Measurements from ENCODE around the gene RNH1. TPM values are rescaled to one million over a fixed set of nuclear protein-coding genes. Genes with fewer than 3 reads are reported as not detected.

Gene RNH1
- total and polyA plus RNA-seq, 3 experiments from 2014 or later: 118 to 183 (median 125) TPM

DNA sequence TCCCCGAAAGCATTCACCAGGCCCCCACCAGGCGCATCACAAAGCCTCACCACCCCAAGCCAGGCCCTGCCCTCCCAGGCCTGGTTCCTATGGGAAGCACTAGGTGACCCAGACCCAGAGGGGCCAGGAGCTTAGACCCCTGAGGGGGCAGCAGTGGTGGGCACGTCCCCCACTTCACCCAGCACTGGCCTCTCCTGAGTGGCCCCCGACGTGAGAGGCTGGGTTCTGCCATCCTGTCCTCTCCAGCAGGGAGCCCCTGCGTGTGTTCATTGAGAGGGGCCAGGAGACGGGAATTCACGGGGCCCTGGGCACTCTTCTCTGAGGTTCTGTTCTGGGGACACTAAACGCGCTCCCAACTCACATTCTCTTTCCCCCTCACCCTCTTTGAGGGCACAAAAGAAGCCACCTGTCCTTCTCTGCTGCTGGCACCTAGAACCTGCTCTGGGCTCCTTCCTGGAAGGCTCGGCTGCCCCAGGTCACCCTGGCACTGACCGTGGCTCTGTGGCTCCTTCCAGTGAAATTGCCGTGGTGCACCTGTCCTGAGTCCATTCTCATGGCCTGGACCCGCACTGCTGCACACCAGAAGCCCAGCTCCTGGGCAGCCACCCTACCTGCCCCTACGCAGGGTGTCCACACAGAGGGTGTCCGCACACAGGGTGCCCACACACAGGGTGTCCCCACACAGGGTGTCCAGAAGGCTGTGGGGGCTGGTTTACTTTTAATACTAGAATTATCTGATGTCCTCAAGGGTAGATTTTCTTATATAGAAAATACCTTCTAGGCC lies 44.7 kb downstream of the RNH1 start:
- no peaks in the 10 kb centered on the region for H3K27me3 Mint-ChIP-seq
- POLR2A ChIA-PET: interaction anchor here (0.5 kb wide), 1 partner anchor 13 kb away, joined by 4 read pairs; no protein-coding TSS in a partner anchor
- no peak for DNase-seq
- H3K27ac ChIP-seq (ENCODE audit: low read depth, low read length): no peak overlapping the region
- H3K4me1 Mint-ChIP-seq: peaks cover 7 to 8% (median 8%) of the 10 kb centered on the region in 3 donors
- H3K4me1 ChIP-seq (ENCODE audit: insufficient read depth, low read length): peaks cover 6% of the 10 kb centered on the region
- CTCF ChIA-PET: interaction anchor here (0.9 kb wide), 2 partner anchors 17 to 66 kb away, joined by 3 read pairs; no protein-coding TSS in a partner anchor
- no peaks in the 10 kb centered on the region for H3K36me3 ChIP-seq (ENCODE audit: insufficient read depth, low read length)
- H3K36me3 Mint-ChIP-seq: peaks cover 0 to 19% (median 1%) of the 10 kb centered on the region in 3 donors
- H3K9me3 ChIP-seq (ENCODE audit: low read length): no peaks in the 10 kb centered on the region
- H3K27ac Mint-ChIP-seq: peak overlapping the region in 1 of 8 donors; percentile 85
- no peak overlapping the region for H3K4me3 Mint-ChIP-seq
- H3K4me3 ChIP-seq (ENCODE audit: low read length): no peak overlapping the region
- H3K9me3 Mint-ChIP-seq: no peaks in the 10 kb centered on the region
- H3K27me3 ChIP-seq (ENCODE audit: insufficient read depth, low read length, poor library complexity, severe bottlenecking): no peaks in the 10 kb centered on the region

DNA sequence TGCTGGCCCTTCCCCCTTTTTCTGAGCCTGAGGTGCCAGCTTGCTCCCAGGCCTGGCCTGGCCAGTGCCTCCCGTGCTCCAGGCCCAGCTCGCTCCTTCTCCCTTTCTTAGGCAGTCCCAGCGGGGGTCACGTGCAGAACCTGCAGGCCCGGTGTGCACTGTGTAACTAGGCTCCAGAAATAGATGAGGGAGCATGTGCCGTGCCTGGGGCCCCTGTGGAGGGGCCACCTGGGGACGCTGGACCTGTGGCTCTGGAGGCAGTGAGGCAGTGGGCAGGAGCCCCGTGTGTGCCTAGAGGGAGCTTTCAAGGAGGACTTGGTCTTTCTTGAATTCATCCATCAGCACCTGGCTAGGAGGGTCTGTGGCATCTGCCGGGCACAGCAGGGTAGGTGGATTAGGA lies 45.4 kb downstream of the RNH1 start:
- H3K36me3 Mint-ChIP-seq: peaks cover 0 to 19% (median 1%) of the 10 kb centered on the region in 3 donors
- CTCF ChIA-PET: no interaction called here
- Histone ChIP-seq H3K27me3 (ENCODE audit: insufficient read depth, low read length, poor library complexity, severe bottlenecking) (no peaks in the 10 kb centered on the region), H3K4me1 (ENCODE audit: insufficient read depth, low read length) (peaks cover 13% of the 10 kb centered on the region), H3K36me3 (ENCODE audit: insufficient read depth, low read length) (no peaks in the 10 kb centered on the region), H3K27ac (ENCODE audit: low read depth, low read length) (no peak overlapping the region), H3K9me3 (ENCODE audit: low read length) (no peaks in the 10 kb centered on the region), H3K4me3 (ENCODE audit: low read length) (no peak overlapping the region)
- DNase-seq: no peak
- no peaks in the 10 kb centered on the region for H3K27me3 Mint-ChIP-seq
- H3K4me3 Mint-ChIP-seq: no peak overlapping the region
- no peaks in the 10 kb centered on the region for H3K9me3 Mint-ChIP-seq
- peaks cover 14 to 15% (median 14%) of the 10 kb centered on the region in 3 donors for H3K4me1 Mint-ChIP-seq
- peak overlapping the region in 1 of 8 donors; percentile 85 for H3K27ac Mint-ChIP-seq
- POLR2A ChIA-PET: interaction anchor here (0.5 kb wide), 1 partner anchor 12 kb away, joined by 4 read pairs; no protein-coding TSS in a partner anchor

DNA sequence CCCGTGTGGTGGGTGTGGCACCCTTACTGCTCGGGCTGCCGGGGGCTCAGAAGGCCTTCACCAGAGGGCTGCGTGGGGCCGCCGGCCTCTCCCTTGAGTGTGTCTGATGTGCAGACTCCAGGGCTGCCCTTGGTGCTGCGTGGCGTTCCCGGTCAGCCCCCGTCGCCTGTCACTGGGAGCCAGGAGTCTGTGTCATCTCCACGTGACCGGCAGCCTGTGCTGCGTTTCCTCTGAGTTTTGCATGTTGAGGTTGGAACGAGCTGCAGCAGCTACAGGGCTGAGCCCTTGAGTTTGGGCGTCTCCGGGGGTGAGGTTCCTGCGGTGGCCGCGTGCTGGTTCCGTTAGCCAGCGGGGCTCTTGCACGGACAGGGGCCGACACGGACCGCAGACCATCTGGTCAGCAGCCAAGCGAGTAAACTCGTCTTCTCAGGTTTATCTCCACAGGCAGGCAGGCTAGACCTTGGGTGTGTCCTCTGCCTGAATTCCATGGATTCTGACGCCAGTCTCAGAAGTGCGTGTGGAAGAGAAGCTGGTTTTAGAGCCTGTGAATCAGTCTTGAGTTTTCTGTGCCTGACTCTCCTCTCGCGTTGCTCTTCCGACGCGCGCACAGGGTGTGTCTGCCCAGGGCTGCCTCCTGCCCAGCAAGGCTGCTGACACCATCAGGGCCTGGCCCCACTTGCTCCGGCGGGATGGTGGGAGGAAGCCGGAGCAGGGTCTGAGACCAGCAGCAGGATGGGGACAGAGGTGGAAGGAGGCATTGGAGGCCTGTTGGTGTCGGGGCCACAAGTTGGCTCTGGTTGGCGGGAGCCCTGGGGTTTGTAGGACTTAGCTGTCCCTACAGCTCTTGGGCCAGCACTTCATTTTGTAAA lies 46.5 kb downstream of the RNH1 start:
- Histone ChIP-seq H3K4me3 (ENCODE audit: low read length) (no peak overlapping the region), H3K36me3 (ENCODE audit: insufficient read depth, low read length) (no peaks in the 10 kb centered on the region), H3K9me3 (ENCODE audit: low read length) (no peaks in the 10 kb centered on the region), H3K4me1 (ENCODE audit: insufficient read depth, low read length) (peaks cover 21% of the 10 kb centered on the region), H3K27me3 (ENCODE audit: insufficient read depth, low read length, poor library complexity, severe bottlenecking) (no peaks in the 10 kb centered on the region), H3K27ac (ENCODE audit: low read depth, low read length) (peak overlapping the region; percentile 47)
- no peaks in the 10 kb centered on the region for H3K9me3 Mint-ChIP-seq
- CTCF ChIA-PET: interaction anchor here (1.3 kb wide), 1 partner anchor 12 kb away, joined by 3 read pairs; no protein-coding TSS in a partner anchor
- no peaks in the 10 kb centered on the region for H3K27me3 Mint-ChIP-seq
- no peak overlapping the region for H3K27ac Mint-ChIP-seq
- peaks cover 0 to 20% (median 0%) of the 10 kb centered on the region in 3 donors for H3K36me3 Mint-ChIP-seq
- peaks cover 22% of the 10 kb centered on the region in 3 donors for H3K4me1 Mint-ChIP-seq
- POLR2A ChIA-PET: no interaction called here
- no peak overlapping the region for H3K4me3 Mint-ChIP-seq
- DNase-seq: peak in 1 of 5 donors; percentile 39

DNA sequence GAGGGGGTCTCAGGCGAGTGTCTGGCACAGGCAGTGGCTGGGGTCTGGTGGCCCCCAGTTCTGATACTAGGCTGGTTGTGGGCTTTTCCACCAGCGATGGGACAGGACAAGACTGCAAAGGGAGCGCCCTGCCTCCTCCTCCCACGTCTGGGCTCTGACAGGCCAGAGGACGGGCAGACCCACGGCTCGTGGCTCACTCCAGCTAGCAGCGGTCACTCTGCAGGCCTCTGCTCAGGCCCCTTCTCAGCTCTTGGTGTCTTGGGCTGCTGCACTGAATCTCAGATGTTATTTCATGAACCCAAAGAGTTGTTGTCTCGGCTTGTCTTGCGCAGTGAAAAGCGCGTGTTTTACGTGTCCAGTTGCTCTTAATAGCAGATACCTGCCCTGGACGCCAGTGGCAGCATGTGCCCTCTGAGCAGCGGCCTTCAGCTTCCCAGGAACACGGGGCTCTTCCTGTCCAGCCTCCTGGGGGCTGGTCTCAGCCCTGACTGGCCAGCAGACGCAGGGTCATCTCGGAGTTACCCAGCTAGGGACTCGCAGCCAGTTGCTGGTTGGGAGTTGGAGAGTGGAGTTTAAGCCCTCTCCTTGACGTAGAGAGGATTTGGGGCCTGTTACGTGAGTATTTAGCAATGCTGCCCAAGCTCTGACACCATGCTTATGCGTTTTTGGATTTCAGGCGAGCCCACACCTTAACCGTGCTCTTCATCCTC lies 47.4 kb downstream of the RNH1 start:
- Mint-ChIP-seq H3K4me3 (no peak overlapping the region), H3K9me3 (no peaks in the 10 kb centered on the region), H3K4me1 (peaks cover 22 to 28% (median 23%) of the 10 kb centered on the region in 3 donors), H3K36me3 (peaks cover 0 to 20% (median 0%) of the 10 kb centered on the region in 3 donors), H3K27ac (no peak overlapping the region), H3K27me3 (no peaks in the 10 kb centered on the region)
- peak in 1 of 5 donors; percentile 35 for DNase-seq
- Histone ChIP-seq H3K36me3 (ENCODE audit: insufficient read depth, low read length) (no peaks in the 10 kb centered on the region), H3K4me1 (ENCODE audit: insufficient read depth, low read length) (peaks cover 21% of the 10 kb centered on the region), H3K27me3 (ENCODE audit: insufficient read depth, low read length, poor library complexity, severe bottlenecking) (no peaks in the 10 kb centered on the region), H3K9me3 (ENCODE audit: low read length) (no peaks in the 10 kb centered on the region), H3K4me3 (ENCODE audit: low read length) (no peak overlapping the region), H3K27ac (ENCODE audit: low read depth, low read length) (peak overlapping the region; percentile 47)
- ChIA-PET POLR2A (no interaction called here), CTCF (interaction anchor here (1.3 kb wide), 1 partner anchor 11 kb away, joined by 3 read pairs; no protein-coding TSS in a partner anchor)

DNA sequence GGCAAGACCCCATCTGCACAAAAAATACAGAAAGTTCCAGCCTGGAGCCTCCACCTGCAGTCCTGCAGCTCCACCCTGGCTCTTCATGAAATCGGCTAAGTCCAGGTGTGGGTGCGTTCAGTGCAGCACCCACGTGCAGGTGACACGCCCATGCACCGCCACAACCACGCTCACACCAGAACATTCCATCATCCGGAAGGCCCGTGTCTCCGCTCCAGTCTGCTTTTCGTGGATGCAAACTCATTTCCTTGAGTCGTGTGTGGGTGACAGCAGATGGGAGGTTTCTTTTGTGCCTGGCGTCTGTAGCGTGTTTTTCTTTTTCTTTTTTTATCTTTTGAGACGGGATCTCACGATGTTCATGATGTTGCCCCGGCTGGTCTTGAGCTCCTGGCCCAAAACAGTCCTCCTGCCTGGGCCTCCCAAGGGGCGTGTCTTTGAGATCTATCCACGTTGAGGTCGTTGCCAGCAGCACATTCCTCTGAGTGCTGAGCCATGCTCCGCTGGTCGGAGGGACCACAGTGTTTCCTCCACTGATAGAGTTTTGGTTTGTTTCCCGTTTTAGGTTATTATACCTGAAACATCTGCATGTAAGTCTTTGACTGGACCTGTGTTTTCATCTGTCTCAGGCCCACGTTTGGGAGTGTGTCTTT lies 49.8 kb downstream of the RNH1 start:
- H3K27me3 ChIP-seq (ENCODE audit: insufficient read depth, low read length, poor library complexity, severe bottlenecking): no peaks in the 10 kb centered on the region
- H3K4me3 Mint-ChIP-seq: peak overlapping the region; percentile 35 to 78 (median 65)
- ChIA-PET POLR2A (interaction anchor here (0.6 to 1.4 kb wide), 3 partner anchors 14 to 304 kb away, joined by 3 read pairs; partner anchors contain the start of gene RNH1), CTCF (interaction anchor here (1.0 to 1.4 kb wide), 4 partner anchors 22 to 62 kb away, joined by 3 to 4 read pairs (median 4); partner anchors contain the start of gene RNH1)
- H3K27me3 Mint-ChIP-seq: no peaks in the 10 kb centered on the region
- no peaks in the 10 kb centered on the region for H3K9me3 ChIP-seq (ENCODE audit: low read length)
- no peak overlapping the region for H3K27ac ChIP-seq (ENCODE audit: low read depth, low read length)
- H3K4me1 Mint-ChIP-seq: peaks cover 22 to 28% (median 24%) of the 10 kb centered on the region in 3 donors
- no peaks in the 10 kb centered on the region for H3K9me3 Mint-ChIP-seq
- peaks cover 14% of the 10 kb centered on the region for H3K36me3 ChIP-seq (ENCODE audit: insufficient read depth, low read length)
- peak overlapping the region; percentile 53 to 95 (median 92) for H3K27ac Mint-ChIP-seq
- peaks cover 0 to 33% (median 0%) of the 10 kb centered on the region in 3 donors for H3K36me3 Mint-ChIP-seq
- H3K4me3 ChIP-seq (ENCODE audit: low read length): peak overlapping the region; percentile 1
- H3K4me1 ChIP-seq (ENCODE audit: insufficient read depth, low read length): peaks cover 21% of the 10 kb centered on the region
- peak in 2 of 5 donors; percentile 29 to 47 for DNase-seq

DNA sequence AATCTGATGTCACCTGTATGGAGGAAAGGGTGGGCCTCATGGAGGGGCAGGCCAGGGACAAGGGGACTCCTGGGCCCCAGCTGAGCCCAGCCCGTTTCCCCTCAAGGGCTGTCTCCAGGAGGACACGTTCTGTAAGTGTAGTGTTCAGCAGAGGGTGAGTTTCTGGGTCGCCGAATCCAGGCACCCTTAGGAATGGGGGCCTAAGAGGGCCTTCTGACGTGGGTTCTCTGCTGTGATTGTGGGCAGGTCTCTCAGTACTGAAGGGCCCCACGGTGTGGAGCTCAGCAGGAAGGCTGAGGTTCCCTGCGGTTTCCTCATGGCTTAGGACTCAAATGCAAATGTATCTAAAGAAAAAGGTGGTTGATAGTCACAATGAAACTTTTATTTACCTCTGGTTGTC lies 50.5 kb downstream of the RNH1 start:
- Mint-ChIP-seq H3K27me3 (no peaks in the 10 kb centered on the region), H3K4me1 (peaks cover 24 to 31% (median 24%) of the 10 kb centered on the region in 3 donors), H3K27ac (peak overlapping the region; percentile 53 to 98 (median 94)), H3K36me3 (peaks cover 0 to 33% (median 0%) of the 10 kb centered on the region in 3 donors), H3K9me3 (no peaks in the 10 kb centered on the region), H3K4me3 (peak overlapping the region; percentile 35 to 78 (median 65))
- ChIA-PET CTCF (interaction anchor here (1.0 to 1.4 kb wide), 5 partner anchors 23 to 62 kb away, joined by 3 to 4 read pairs (median 4); partner anchors contain the start of gene RNH1), POLR2A (interaction anchor here (1.4 kb wide), 1 partner anchor 50 kb away, joined by 3 read pairs; the partner anchor contains the start of gene RNH1)
- peak; percentile 24 to 65 (median 47) for DNase-seq
- Histone ChIP-seq H3K4me3 (ENCODE audit: low read length) (peak overlapping the region; percentile 1), H3K27me3 (ENCODE audit: insufficient read depth, low read length, poor library complexity, severe bottlenecking) (no peaks in the 10 kb centered on the region), H3K4me1 (ENCODE audit: insufficient read depth, low read length) (peaks cover 21% of the 10 kb centered on the region), H3K27ac (ENCODE audit: low read depth, low read length) (no peak overlapping the region), H3K36me3 (ENCODE audit: insufficient read depth, low read length) (peaks cover 14% of the 10 kb centered on the region), H3K9me3 (ENCODE audit: low read length) (no peaks in the 10 kb centered on the region)
